ENCODE results near the gene ORM2.

Gene ORM2

GRCh38 chr9:114296338-114296737 is 33.3 kb upstream of the ORM2 start:
- DNase-seq: no peak

GRCh38 chr9:114299286-114300152 is 30.1 kb upstream of the ORM2 start:
- no peak for DNase-seq

GRCh38 chr9:114300153-114300845 is 29.4 kb upstream of the ORM2 start:
- no peak for DNase-seq

- no peak for DNase-seq
Observed at GRCh38 chr9:114300846-114301797, 28.5 kb upstream of the ORM2 start.

- no peak for DNase-seq
Observed at GRCh38 chr9:114301798-114302565, 27.7 kb upstream of the ORM2 start.

- DNase-seq: no peak
Observed at GRCh38 chr9:114302727-114303126, 26.9 kb upstream of the ORM2 start.

- DNase-seq: no peak
Observed at GRCh38 chr9:114303571-114303970, 26.1 kb upstream of the ORM2 start.

GRCh38 chr9:114303977-114304376 is 25.7 kb upstream of the ORM2 start:
- no peak for DNase-seq

GRCh38 chr9:114304416-114305188 is 25.1 kb upstream of the ORM2 start:
- DNase-seq: no peak

- no peak for DNase-seq
Observed at GRCh38 chr9:114307899-114308267, 21.8 kb upstream of the ORM2 start.

GRCh38 chr9:114308361-114308950 is 21.2 kb upstream of the ORM2 start:
- no peak for DNase-seq

- DNase-seq: no peak
Observed at GRCh38 chr9:114309096-114309495, 20.6 kb upstream of the ORM2 start.

- no peak for DNase-seq
Observed at GRCh38 chr9:114310471-114311450, 18.9 kb upstream of the ORM2 start.

GRCh38 chr9:114311571-114312512 is 17.8 kb upstream of the ORM2 start:
- no peak for DNase-seq

GRCh38 chr9:114312513-114312875 is 17.2 kb upstream of the ORM2 start:
- no peak for DNase-seq

GRCh38 chr9:114313186-114313585 is 16.5 kb upstream of the ORM2 start:
- no peak for DNase-seq

GRCh38 chr9:114314256-114314867 is 15.3 kb upstream of the ORM2 start:
- DNase-seq: no peak

All from NCI-H2081 (cell line).